DMS79 (cell line): Measurements from ENCODE around the gene CYP26B1.

Experiments used
- DNase-seq: peaks from one replicate; lab custom pipeline; 2025; lab: John Stamatoyannopoulos, UW

CYP26B1 gene, protein sequence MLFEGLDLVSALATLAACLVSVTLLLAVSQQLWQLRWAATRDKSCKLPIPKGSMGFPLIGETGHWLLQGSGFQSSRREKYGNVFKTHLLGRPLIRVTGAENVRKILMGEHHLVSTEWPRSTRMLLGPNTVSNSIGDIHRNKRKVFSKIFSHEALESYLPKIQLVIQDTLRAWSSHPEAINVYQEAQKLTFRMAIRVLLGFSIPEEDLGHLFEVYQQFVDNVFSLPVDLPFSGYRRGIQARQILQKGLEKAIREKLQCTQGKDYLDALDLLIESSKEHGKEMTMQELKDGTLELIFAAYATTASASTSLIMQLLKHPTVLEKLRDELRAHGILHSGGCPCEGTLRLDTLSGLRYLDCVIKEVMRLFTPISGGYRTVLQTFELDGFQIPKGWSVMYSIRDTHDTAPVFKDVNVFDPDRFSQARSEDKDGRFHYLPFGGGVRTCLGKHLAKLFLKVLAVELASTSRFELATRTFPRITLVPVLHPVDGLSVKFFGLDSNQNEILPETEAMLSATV

DNA sequence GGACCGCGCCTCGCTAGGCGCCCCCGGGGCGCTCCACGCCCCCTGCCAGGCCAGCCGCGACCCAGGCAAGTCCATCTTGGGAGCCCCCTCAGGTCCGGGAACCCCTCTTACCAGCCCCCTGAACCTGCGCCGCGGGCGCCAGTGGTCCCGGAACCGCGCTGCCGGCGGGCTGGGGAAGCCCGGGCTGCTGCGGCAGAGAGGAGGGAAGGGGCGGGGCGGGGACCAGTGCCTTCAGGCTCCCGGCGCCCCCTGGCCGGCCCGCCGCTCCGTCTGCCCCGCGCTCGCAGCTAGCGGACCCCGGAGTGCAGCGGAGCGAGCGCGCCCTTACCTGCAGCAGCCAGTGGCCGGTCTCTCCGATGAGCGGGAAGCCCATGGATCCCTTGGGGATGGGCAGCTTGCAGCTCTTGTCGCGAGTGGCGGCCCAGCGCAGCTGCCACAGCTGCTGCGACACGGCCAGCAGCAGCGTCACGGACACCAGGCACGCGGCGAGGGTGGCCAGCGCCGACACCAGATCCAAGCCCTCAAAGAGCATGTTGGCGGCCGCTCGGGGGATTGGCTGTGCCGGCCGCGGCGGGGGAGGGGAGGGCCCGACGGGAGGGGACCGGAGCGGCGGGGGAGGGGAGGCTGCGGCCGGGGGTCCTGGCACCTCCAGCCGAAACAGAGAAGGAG lies at the start of gene CYP26B1:
TSS of gene CYP26B1 (minus strand) at position 560 of the 669 bp plus-strand sequence. CDS start at position 532, 28 bp downstream.
- no peak for DNase-seq

DNA sequence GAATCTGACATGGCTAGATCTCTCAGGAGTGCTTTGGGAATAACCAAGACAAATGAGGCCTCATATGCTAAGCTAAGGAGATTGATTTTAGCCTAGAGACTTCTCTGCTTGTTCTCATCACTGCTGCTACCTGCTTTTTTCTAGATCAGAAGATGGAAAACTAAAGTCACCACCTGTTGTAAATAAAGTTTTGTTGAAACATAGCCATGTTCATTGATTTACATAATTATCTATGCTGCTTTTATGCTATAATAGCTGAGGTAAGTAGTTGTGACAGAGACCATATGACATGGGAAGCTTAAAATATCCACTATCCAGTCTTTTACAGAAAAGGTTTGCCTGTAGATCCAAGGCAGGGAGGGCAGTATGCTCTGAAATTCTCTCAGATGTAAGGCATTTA lies 46.1 kb upstream of the CYP26B1 start:
- no peak for DNase-seq

DNA sequence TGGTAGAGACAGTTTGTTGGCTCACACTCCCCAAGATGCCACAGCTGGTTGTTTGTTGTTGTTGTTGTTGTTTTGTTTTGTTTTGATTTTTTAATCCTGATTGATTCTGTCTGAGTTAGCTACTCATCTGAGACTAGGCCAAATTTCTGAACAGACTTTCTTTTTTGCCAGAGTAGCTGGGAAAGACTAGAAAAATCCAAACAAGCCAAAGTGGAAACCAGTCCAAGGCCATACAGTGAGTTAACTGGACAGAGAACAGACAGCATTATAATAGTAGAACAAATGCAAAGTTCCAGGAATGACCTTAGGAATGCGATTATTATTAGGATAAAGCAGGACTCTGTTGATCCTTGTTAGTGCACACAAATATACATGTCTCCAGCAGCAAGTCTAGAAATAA lies 43.8 kb upstream of the CYP26B1 start:
- no peak for DNase-seq

DNA sequence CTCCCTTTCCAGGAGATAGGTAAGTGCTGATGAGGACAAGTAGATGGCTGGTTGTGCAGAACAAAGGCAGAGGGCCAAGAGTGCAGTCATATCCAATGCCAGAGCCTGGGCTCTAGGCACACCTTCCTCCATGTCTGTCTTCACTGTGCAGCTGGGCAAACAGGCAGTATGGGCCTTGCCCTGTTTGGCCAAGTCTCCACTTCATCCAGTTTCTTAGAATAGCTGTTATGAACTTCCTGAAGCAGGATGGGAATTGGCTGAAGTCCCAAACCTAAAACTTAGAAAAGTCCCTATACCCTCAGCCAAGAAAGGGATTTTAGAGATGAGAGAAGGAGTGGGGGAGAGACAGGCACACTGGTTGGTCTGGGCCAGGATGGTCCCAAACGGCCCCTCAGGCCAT lies 37.5 kb upstream of the CYP26B1 start:
- no peak for DNase-seq

DNA sequence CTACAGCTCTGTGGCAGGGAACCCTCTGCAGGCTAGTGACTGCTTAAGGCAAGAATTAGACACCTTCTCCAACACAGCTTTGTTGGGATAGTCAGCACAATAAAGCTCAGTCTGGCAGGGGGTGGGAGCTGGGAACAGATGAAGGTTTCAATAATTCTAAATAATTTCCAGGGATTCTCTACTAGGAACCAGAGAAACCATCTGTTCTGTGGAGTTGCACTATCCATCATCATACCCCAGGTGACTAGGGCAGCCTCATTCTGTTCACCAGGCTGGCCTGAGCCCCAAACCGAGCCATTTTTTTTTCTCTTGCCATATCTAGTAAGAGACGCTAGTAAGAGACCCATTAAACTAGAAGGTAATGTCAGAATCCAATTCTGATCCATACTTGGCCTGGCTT lies 35.8 kb upstream of the CYP26B1 start:
- DNase-seq: no peak

DNA sequence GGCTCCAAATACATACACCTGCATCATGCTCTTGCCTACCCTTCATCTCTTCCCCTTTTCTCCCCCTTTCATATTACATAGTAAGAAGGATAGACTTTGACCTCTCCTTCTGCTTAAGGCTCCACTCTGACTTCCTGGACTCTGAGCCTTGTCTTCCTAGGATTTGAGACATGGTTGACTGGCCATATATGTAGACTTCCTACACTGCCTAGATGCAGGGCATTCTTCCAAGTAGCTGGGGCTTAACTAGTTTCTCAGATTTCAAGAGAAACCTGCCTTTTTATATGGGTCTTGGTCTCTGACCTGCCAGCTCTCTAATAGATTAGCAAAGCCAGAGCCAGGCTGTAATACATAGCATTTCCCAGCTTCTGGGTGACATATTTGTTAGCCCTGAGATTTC lies 35.4 kb upstream of the CYP26B1 start:
- no peak for DNase-seq

DNA sequence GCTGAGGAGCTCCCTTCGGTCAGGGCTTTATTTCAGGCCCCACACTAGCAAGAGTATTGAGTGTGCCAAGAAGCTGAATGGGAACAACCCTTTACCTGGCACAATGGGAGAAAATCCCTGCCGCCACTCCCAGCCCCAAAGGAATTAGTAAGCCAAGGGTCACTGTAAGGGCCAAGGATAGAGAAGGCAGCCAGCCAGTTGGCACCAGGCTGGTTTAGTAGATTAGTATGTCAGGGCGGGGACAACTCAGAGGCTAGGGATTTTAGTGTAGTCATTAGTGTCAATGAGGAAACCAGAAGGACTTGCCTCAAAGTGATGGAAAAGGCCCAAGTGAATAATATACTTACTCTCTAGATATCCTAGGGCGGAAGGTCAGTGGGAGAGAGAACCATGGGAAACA lies 34.9 kb upstream of the CYP26B1 start:
- DNase-seq: no peak

DNA sequence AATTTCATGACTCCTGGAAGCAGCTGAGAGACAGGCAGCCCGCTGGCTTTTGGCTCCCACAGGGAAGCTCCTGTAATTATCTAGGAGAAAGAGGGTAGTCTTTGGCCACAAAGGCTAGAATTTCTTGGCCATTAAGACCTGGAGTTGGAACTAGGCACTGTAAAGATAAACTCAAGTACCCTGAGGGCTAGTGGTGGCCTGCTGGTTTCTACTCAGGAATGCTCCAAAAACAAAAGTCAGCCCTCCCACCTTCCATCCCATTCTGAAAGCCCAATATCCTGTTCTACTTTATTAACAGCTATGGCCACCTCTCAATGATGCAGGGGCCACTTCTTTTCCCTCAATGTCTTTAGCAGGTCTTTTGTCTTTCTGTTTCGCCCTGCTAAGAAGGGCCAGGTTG lies 34.0 kb upstream of the CYP26B1 start:
- DNase-seq: no peak

DNA sequence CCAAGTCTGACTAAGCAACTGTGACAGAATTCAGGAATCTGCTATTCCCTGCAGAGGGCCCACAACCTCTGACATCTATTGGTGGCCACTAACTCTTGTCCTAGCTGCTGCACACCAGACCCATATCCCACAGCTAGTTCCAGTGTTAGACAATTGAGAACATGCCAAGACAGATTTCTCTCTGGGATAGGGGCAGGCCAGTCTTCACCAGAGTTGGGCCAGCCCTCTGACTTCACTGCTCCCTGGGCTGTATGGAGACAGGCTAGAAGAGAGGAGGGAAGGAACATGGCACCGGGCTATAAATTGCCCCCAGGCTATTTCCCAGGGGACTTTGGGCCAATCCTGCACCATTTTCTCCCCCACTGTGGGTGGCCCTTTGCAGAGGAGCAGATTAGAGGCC lies 32.7 kb upstream of the CYP26B1 start:
- DNase-seq: no peak

DNA sequence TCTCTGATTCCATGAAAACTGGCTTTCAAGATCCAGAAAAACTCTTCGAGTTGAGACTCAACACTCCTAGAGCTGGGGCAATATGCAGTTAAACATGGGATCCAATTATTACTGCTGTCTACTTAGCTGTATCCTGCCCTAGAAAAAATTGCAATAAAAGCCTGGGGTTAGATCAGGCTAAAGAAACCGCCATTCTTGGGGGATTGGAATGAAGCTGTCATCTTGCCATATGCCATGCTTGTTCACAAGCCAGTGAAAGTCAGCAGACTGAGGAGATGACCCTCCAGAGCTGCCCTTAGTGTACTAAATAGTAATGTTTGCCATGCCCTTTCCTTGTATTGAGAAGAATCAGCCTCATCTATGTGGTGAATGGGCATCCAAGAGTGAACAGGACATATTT lies 30.9 kb upstream of the CYP26B1 start:
- DNase-seq: no peak

DNA sequence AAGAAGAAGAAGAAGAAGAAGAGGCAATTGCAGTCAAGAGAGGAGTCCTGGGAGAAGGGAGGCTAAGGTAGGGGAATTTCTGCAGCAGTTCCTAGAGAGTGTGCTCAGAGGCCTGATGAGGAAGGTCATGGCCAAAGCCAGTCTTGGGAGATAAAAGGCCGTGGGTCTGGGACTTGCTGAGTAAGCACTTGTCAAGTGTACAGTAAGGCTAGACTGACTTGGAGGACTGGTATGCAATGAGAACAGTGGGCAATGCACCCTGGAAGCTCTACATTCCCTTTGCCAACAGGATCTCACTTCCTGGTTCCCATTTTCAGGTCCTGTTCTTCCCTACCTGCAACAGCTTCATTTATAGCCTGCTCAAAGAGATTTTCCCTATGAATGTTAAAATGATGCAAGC lies 28.6 kb upstream of the CYP26B1 start:
- DNase-seq: no peak

DNA sequence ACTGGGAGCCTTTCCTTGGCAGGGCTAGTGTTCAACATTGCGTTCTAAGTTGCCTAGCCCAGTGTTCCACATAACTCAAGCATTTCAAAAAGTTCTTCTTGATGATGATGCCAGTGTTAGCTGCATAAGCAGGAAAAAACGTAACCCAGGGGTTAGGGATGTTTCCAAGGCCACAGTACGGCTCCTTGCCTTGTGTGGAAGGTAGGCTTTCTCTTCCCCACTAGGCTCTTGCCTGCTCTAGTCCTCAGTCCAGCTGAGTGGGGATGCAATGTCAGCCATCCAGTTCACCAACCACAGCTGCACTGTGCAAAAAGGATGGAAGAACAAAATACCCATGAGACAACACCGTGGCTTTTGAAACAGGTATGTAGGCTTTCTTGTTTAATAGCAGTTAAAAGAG lies 28.0 kb upstream of the CYP26B1 start:
- no peak for DNase-seq

DNA sequence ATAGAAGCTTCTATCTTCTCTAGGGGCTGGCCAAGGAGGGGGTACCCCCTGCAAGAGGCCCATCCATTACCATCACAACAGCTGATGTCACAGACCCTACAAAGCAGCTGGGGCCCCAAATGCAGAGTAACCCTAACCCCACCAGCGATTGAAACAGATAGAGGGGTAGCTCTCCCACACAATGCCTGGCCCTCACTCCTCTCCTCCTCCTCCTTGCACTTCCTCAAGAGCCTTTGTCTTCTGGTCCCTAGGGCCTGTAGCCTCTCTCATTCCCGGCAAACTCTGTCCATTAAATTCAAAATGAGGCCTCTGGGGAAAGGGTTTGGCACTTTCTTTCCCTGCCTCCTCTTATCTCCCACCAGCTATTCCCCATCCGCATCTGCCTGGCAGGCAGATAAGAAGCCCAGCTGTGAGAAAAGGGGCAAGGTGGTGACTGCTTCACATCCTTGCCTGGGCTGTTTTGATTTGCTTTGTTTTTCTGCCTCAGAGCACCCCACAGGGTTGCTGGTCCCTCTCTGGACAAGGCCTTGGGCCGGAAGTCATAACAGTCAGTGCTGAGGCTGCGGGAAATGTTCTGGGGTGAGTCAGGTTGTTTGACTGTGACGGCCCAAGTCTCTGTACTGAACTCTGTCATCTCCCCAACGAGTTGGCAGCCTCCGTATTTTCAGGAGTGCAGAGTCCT lies 26.1 kb upstream of the CYP26B1 start:
- DNase-seq: no peak

DNA sequence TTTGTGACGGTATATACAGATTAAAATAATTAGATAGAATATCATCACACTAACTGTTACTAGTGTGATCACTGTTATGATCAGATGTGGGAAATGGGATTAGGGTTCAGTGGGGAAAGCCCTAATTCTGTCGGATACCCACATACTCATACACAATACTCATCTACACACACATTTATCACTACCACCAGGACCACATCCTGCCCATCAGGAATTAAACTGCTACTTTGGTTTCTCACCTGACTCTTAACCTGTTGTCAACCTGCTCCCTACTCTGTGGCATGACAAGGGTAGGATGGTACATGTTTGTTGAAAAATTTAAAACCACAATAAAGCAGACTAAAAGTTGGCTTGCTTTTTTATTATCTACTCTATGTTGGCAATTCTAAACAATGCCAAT lies 24.8 kb upstream of the CYP26B1 start:
- DNase-seq: no peak

DNA sequence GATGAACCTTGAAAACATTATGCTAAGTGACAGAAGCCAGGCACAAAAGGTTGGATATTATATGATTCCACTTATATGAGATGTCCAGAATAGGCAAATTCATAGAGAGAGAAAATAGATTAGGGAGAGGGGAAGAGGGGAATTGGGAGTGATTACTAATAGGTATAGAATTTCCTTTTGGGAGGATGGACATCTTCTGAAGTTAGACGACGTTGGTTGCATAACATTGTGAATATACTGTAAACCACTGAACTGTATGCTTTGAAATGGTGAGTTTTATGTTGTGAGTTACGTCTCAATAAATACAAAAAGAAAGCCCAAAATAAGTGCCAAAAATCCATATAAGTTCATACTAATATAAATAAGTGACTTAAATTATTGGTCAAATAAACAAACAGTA lies 18.6 kb upstream of the CYP26B1 start:
- no peak for DNase-seq

DNA sequence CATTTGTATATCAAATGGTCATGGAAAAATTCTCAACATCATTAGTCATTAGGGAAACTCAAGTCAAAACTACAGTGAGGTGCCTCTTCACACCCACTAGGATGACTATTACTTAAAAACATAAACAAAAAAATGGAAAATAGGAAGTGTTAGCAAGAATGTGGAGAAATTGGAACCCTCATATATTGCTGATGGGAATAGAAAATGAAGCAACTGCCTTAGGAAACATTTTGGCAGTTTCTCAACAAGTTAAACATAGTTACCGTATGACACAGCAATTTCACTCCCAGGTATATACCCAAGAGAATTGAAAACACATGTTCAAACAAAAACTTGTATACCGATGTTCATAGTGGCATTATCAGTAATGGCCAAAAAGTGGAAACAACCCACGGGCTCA lies 18.1 kb upstream of the CYP26B1 start:
- DNase-seq: no peak

DNA sequence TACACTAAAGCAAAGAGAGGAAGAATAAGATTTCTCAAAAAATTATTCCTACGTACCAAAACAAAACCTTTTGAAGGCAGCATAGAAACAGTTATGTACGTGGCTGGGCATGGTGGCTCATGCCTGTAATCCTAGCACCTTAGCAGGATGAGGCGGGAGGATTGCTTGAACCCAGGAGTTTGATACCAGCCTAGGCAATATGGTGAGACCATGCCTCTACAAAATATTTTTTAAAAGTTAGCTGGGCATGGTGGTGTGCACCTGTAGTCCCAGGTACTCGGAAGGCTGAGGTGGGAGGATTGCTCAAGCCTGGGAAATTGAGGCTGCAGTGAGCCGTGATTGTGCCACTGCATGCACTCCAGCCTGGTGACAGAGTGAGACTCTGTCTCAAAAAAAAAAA lies 14.9 kb upstream of the CYP26B1 start:
- DNase-seq: no peak

DNA sequence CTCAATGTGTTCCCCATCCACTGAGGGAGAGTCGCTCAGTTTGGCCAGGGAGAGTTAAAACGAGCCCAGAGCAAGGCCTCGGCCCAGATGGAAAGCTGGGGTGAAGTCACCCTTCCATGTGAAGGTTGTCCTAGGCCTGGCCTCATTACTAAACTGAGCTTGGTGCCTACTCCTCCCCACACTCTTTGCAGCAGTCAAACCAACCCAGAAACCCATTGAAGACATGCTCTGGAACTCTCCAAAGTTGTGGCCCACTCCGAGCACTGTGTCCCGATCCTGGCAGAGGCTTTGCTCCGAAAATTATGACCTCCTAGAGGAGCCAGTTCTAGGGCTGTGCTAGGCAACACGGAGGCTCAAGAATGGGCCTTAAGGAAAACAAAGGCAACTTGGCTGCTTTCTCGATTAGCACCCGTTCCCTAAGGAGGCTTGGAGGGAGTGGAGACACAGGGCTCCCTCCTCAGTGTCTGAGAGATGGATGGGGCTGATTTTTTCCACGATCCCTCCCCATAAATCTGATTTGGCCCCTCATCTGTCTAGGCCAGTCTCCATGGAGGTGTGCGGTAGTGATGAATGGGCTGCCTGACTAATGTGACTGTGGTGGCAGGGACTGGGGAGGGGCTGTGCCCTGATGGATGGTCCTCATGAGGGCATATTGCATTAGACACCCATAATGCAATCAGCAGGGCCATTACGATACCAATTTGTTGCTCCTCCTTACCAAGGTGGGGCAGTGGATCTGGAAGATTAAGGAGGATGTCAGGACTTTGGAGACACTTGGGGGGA lies 11.7 kb upstream of the CYP26B1 start:
- no peak for DNase-seq

DNA sequence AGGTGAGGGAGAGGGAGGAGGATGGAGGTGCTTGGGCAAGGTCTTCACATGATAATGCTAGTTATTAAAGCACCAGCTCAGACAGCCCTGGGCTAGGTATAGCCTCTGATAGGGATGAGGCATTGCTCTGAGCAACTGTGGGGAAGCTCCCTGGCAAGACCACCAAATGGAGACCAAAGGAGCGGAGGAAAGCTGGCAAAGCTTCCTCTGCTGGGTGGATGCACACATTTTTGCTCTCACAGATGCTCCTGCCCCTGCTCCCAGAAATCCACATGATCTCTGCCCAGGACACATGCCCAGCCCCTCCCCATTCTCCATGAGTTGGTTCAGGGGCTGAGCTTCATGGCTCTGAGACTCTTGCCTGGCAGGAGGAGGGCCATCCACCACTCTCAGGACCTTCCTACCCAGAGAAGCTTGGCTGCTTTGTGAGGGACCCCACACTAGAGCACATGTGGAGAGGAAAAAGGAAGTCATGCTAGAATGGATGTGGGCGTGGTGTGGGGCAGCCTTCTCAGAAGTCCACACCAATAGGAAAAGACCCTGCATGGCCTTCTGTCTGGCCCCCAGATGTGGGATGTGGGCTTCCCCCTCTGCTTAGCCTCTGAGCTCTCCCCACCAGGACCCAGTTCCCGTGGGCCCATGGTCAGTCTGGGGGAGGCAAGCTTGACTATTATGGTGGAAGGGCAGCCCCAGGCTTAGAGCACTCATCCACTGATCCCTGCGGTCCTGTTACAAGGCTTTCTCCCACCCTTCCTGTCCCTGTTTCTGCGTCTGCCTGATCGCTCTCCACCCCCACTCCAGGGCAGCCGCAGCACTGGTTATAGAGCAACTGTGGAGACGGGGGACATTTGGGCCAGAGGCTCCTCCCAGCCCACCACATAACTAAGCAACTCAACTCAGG lies 10.5 kb upstream of the CYP26B1 start:
- DNase-seq: no peak

DNA sequence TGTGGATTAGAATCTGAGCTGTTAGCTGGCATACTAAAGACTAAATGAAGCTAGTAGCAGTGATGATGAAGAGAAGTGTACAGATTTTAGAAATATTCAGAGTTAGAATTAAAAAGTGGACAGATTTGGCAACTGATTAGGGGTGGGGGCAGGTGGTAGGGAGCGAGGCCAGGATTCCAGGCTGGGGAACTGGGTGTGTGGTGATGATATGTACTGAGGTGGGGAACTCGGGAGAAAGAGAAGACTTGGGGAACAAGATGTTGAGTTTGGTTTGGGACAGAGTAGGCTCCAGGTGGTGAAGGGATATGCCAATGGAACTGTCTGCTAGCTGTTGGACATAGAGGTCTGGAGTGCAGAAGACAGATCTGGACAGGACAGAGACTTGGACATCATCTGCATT lies 9.2 kb upstream of the CYP26B1 start:
- DNase-seq: no peak

DNA sequence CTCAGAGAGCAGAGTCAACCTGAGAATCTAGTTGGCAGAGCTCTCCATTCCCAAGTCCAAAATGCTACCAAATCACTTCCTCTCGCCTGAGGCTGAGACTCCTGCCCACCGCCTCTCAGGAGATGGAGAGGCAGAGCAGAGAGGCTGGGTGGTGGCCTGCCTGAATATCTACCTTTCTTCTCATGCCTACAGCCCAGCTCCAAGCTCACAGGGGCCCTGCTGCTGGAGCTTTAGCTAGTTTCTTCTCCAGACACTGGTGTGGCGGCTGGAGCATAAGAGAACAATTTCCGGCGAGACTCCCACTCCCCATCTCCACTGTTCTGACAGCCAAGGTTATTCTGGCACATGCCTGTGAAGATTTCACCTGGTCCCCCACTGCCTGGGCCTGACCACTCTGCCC lies 8.1 kb upstream of the CYP26B1 start:
- DNase-seq: no peak
